ENCODE measurements around the gene EEF2K. TPM values are rescaled to one million over a fixed set of nuclear protein-coding genes. Genes with fewer than 3 reads are reported as not detected.
A peak's percentile ranks its signal among the peaks of the same experiment; 100 is the strongest.

EEF2K gene
- total RNA-seq, 1 experiment from 2014 or later, result 15.9 TPM

DNA sequence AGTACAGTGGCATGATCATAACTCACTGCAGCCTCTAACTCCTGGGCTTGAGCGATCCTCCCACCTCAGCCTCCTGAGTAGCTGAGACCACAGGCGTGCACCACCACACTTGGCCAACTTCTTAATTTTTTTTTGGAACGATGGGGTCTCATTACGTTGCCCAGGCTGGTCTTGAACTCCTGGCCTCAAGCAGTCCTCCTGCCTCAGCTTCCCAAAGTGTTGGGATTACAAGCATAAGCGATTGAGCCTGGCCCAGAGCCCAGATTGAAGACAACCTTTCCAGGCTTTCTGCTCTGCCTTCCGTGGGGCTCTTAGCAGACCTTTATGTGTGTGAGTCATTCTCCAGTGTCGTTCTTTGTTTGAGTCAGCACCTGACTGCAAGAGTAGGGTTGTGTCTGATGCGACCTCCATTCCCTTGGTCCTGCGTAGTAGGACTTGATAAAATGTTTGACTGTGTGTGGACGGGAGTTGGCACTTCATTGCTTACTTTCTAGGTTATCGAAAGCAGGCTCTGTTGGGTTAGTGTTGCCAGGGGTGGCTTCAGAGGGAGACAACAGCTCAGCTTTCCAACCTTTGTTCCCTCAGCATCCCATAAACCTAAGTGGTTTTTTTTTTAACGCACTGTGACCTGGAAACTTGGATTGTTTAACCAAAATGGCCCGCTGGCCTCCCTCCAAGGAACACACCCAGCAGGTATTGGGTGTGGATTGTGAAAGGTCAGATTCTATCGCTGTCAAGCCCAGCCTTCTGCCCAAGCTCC lies 26.4 kb downstream of the EEF2K start:
- no peaks in the 10 kb centered on the region for H3K27me3 Mint-ChIP-seq (ENCODE audit: insufficient read depth, unreplicated experiment)
- no peaks in the 10 kb centered on the region for H3K9me3 Mint-ChIP-seq (ENCODE audit: unreplicated experiment)
- ChIA-PET CTCF (interaction anchor here (0.6 to 1.9 kb wide), 10 partner anchors 15 to 590 kb away, joined by 3 to 7 read pairs (median 4); partner anchors contain the start of gene POLR3E), POLR2A (interaction anchor here (0.5 to 3.6 kb wide), 14 partner anchors 9 to 290 kb away, joined by 3 to 40 read pairs (median 4); partner anchors contain the start of genes EEF2K, POLR3E and UQCRC2)
- H3K4me1 Mint-ChIP-seq (ENCODE audit: insufficient read depth, unreplicated experiment), result peaks cover 16% of the 10 kb centered on the region
- H3K27ac Mint-ChIP-seq (ENCODE audit: low read depth, unreplicated experiment), result peak overlapping the region; percentile 93
- intact Hi-C loops (cut with micrococcal nuclease), result loop anchor here (1.0 kb wide), 1 partner anchor 26 kb away; the partner anchor contains the start of gene EEF2K
- H3K4me3 Mint-ChIP-seq (ENCODE audit: unreplicated experiment), result peak overlapping the region; percentile 55
- peaks cover 58% of the 10 kb centered on the region for H3K36me3 Mint-ChIP-seq (ENCODE audit: insufficient read depth, unreplicated experiment)
- DNase-seq (ENCODE audit: unreplicated experiment), result peak; percentile 91
- BruUV-seq (replicated peaks), result no TSS peak
- TF ChIP-seq, protein P1, sequence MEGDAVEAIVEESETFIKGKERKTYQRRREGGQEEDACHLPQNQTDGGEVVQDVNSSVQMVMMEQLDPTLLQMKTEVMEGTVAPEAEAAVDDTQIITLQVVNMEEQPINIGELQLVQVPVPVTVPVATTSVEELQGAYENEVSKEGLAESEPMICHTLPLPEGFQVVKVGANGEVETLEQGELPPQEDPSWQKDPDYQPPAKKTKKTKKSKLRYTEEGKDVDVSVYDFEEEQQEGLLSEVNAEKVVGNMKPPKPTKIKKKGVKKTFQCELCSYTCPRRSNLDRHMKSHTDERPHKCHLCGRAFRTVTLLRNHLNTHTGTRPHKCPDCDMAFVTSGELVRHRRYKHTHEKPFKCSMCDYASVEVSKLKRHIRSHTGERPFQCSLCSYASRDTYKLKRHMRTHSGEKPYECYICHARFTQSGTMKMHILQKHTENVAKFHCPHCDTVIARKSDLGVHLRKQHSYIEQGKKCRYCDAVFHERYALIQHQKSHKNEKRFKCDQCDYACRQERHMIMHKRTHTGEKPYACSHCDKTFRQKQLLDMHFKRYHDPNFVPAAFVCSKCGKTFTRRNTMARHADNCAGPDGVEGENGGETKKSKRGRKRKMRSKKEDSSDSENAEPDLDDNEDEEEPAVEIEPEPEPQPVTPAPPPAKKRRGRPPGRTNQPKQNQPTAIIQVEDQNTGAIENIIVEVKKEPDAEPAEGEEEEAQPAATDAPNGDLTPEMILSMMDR (IDR thresholded peaks at IDR 0.05; ENCODE audit: unreplicated experiment), result no peak

DNA sequence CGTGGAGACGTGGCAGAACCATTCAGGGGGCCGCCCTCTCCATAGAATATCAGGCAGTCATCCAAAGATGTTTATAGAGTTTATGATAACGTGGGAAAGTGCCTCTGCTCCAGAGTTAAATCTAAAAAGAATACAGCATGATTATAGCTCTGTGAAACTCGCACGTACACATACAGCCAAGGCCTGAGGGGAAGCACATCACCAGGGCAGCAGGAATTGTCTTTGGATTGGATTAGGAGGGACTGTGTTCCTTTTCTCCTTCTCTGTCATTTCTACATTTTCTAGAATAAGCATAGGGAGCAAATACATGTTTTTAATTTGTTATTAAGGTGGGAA lies 26.9 kb downstream of the EEF2K start:
- ChIA-PET POLR2A (interaction anchor here (0.5 to 3.6 kb wide), 13 partner anchors 9 to 279 kb away, joined by 3 to 40 read pairs (median 4); partner anchors contain the start of genes EEF2K, POLR3E and UQCRC2), CTCF (interaction anchor here (0.8 to 1.9 kb wide), 8 partner anchors 14 to 67 kb away, joined by 3 to 7 read pairs (median 3); partner anchors contain the start of gene POLR3E)
- Mint-ChIP-seq H3K4me1 (ENCODE audit: insufficient read depth, unreplicated experiment) (peaks cover 16% of the 10 kb centered on the region), H3K4me3 (ENCODE audit: unreplicated experiment) (peak overlapping the region; percentile 55), H3K27me3 (ENCODE audit: insufficient read depth, unreplicated experiment) (no peaks in the 10 kb centered on the region), H3K27ac (ENCODE audit: low read depth, unreplicated experiment) (peak overlapping the region; percentile 93), H3K9me3 (ENCODE audit: unreplicated experiment) (no peaks in the 10 kb centered on the region), H3K36me3 (ENCODE audit: insufficient read depth, unreplicated experiment) (peaks cover 62% of the 10 kb centered on the region)
- intact Hi-C loops (cut with micrococcal nuclease), result no loop called here
- TF ChIP-seq, protein P1 (IDR thresholded peaks at IDR 0.05; ENCODE audit: unreplicated experiment), result no peak
- BruUV-seq (replicated peaks), result no TSS peak
- no peak for DNase-seq (ENCODE audit: unreplicated experiment)

DNA sequence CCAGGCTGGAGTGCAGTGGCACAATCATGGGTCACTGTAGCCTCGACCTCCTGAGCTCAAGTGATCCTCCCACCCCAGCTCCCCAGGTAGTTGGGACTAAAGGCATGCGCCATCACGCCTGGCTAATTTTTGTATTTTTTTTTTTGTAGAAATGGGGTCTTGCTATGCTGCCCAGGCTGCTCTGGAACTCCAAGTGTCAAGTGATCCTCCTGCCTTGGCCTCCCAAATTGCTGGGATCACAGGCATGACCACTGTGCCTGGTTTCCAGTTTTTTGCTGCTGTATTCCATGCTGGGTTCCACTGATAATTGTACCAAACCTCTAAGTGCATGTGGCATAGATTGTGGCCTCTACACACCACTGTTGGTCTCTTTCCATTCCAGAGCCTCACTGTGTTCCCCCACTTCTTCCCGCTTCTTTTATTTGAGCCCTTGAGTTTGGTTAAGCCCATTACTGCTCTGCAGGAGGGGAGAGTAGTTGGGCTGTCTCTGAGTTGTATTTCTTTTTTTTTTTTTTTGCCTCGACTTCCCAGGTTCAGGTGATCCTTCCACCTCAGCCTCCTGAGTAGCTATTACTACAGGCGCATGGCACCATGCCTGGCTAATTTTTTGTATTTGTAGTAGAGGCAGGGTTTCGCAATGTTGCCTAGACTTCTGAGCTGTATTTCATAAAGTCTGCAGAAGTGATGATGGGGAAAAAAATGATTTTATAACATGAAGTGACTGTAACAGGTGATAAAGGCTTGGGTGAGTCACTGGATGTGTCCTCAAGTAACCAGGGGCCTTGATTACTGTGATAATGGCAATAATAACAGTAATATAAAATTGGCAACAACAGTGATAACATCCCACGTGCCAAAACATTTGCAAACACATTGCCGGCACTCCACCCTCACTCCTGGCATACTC lies 30.0 kb downstream of the EEF2K start:
- ChIA-PET POLR2A (interaction anchor here (0.6 to 2.5 kb wide), 9 partner anchors 30 to 942 kb away, joined by 3 to 22 read pairs (median 4); partner anchors contain the start of gene EEF2K), CTCF (interaction anchor here (0.6 to 2.0 kb wide), 7 partner anchors 9 to 44 kb away, joined by 3 to 7 read pairs (median 4); partner anchors contain the start of gene EEF2K)
- BruUV-seq (replicated peaks), result no TSS peak
- intact Hi-C loops (cut with micrococcal nuclease), result no loop called here
- Mint-ChIP-seq H3K27me3 (ENCODE audit: insufficient read depth, unreplicated experiment) (no peaks in the 10 kb centered on the region), H3K4me1 (ENCODE audit: insufficient read depth, unreplicated experiment) (peaks cover 16% of the 10 kb centered on the region), H3K9me3 (ENCODE audit: unreplicated experiment) (no peaks in the 10 kb centered on the region), H3K27ac (ENCODE audit: low read depth, unreplicated experiment) (peak overlapping the region; percentile 59), H3K4me3 (ENCODE audit: unreplicated experiment) (no peak overlapping the region), H3K36me3 (ENCODE audit: insufficient read depth, unreplicated experiment) (peaks cover 42% of the 10 kb centered on the region)
- TF ChIP-seq, protein P1 (IDR thresholded peaks at IDR 0.05; ENCODE audit: unreplicated experiment), result no peak
- peak; percentile 58 for DNase-seq (ENCODE audit: unreplicated experiment)

All from MCF 10A (cell line).